Mucosa of stomach (tissue), 1 donor: Measurements from ENCODE around the gene CLK3.
"Not testable (repeated sequence)": the region's sequence is repeated elsewhere in the genome, so short reads cannot be mapped to it uniquely, and the experiment has no call there.

Experiments used
- H3K27me3 ChIP-seq: one replicate; pipeline ENCODE4 v1.7.0; 2013; ENCODE audit warnings: mild to moderate bottlenecking, low read length; ENCODE audit not compliant: control insufficient read depth, insufficient read depth
- H3K36me3 ChIP-seq: one replicate; pipeline ENCODE4 v1.7.0; 2013; ENCODE audit warnings: low read length; ENCODE audit not compliant: control insufficient read depth, insufficient read depth
- H3K4me1 ChIP-seq: one replicate; pipeline ENCODE4 v1.7.0; 2013; ENCODE audit warnings: mild to moderate bottlenecking, low read length; ENCODE audit not compliant: control insufficient read depth, insufficient read depth
- H3K4me3 ChIP-seq: one replicate; pipeline ENCODE4 v1.7.0; 2013; ENCODE audit warnings: low read length
- H3K9ac ChIP-seq: one replicate; pipeline ENCODE4 v1.7.0; 2013; ENCODE audit warnings: mild to moderate bottlenecking, low read length, moderate library complexity
- H3K9me3 ChIP-seq: one replicate; pipeline ENCODE4 v1.7.0; 2013; ENCODE audit warnings: mild to moderate bottlenecking, low read length, moderate library complexity; ENCODE audit not compliant: control insufficient read depth
- donor health status: Pancreatic carcinoma.

CLK3 gene

DNA sequence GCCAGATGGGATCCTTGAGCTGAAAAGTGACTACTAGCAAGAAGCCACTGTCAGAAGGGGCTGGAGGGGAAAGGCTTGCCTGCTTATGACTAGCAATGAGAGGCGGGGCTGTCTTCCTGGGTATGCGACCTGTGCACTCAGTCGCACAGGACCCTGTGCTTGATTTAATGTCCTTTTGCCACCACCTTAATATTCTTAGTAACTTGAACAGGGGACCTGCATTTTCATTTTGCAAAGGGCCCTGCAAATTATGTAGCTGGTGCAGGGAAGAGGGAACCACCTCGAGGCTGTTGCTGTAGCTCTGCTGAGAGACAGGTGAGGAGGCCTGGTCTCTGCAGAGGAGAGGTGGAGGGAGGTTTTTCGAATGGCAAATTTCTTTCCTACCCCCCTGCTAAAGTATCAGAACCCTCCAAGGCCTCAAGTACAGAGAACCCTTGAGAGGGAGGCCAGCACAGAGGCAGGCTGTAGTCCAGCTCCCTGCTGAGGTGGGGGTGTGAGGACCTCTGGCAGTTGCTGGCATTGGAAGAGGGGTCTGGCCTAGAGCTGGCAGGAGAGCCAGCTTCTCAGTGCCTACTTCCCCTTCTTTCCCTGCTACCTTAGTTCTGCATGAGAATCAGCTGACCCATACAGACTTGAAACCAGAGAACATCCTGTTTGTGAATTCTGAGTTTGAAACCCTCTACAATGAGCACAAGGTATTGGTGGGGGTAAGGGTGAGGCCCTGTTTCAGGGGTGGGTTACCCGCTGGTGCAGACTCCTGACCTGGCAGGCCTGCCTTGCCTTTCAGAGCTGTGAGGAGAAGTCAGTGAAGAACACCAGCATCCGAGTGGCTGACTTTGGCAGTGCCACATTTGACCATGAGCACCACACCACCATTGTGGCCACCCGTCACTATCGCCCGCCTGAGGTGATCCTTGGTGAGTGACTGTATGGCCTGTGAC is 11.4 kb downstream of the CLK3 start:
- Histone ChIP-seq H3K27me3 (no peaks in the 10 kb centered on the region), H3K4me1 (peaks cover 10% of the 10 kb centered on the region), H3K36me3 (peaks cover 53% of the 10 kb centered on the region), H3K9me3 (no peaks in the 10 kb centered on the region), H3K9ac (no peak overlapping the region), H3K4me3 (no peak overlapping the region)

DNA sequence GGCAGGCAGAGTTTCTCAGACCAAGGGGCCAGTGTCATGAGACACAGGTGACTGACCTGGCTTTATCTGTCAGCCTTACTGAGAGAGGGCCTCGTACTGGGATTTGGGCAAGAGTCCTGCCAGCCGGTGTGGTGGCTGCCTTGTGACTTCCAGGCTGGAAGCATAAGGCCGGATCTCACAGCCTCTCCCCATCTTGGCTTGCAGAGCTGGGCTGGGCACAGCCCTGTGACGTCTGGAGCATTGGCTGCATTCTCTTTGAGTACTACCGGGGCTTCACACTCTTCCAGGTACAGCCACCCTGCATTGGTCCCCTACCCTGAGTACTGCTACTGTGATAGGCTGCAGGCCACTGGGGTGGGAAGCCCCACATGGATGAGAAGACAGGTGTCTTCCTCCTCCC is 12.1 kb downstream of the CLK3 start:
- Histone ChIP-seq H3K4me3 (no peak overlapping the region), H3K9ac (no peak overlapping the region), H3K9me3 (no peaks in the 10 kb centered on the region), H3K4me1 (peaks cover 10% of the 10 kb centered on the region), H3K27me3 (no peaks in the 10 kb centered on the region), H3K36me3 (peaks cover 51% of the 10 kb centered on the region)

DNA sequence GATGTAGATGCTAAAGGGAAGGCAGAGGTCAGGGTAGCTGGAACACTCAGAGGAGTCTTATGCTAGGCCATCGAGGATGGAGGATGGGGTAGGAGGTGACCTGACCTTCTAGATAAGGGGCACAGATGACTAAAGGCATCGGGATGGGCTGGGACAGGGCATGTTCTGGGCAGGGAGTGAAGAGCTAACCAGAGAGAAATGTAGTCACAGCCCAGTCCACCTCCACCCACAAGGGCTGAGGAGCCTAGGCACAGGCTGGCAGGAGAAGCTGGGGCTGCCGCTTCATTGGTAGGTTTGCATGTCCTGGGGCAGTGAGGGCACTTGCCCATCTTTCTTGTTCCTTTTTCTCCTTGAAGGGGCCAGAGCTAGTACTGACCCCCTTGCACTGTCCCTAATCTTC is 12.6 kb downstream of the CLK3 start:
- H3K4me1 ChIP-seq = peaks cover 10% of the 10 kb centered on the region
- H3K36me3 ChIP-seq = peaks cover 51% of the 10 kb centered on the region
- H3K9ac ChIP-seq = no peak overlapping the region
- no peak overlapping the region for H3K4me3 ChIP-seq
- no peaks in the 10 kb centered on the region for H3K9me3 ChIP-seq
- no peaks in the 10 kb centered on the region for H3K27me3 ChIP-seq

DNA sequence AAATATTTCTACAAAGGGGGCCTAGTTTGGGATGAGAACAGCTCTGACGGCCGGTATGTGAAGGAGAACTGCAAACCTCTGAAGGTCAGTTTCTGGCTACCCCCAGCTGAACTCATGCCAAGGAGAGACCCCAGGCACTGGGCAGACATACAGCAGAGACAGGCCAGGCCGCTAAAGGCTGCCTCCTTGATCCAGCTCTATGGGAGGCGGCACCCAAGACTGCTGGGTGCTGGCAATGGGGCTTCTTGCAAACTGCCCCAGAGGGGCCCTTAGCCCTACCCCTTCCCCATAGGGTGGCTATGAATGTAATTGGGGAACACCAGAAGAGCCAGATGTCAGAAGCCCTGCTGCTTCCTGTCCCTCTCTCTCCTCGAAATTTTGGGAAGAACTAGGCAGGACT is 13.3 kb downstream of the CLK3 start:
- no peak overlapping the region for H3K4me3 ChIP-seq
- H3K9me3 ChIP-seq = no peaks in the 10 kb centered on the region
- peaks cover 2% of the 10 kb centered on the region for H3K4me1 ChIP-seq
- no peak overlapping the region for H3K9ac ChIP-seq
- H3K36me3 ChIP-seq = peaks cover 50% of the 10 kb centered on the region
- H3K27me3 ChIP-seq = no peaks in the 10 kb centered on the region

DNA sequence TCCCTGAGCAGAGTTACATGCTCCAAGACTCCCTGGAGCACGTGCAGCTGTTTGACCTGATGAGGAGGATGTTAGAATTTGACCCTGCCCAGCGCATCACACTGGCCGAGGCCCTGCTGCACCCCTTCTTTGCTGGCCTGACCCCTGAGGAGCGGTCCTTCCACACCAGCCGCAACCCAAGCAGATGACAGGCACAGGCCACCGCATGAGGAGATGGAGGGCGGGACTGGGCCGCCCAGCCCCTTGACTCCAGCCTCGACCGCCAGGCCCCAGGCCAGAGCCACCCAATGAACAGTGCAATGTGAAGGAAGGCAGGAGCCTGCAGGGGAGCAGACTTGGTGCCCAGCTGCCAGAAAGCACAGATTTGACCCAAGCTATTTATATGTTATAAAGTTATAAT is 14.1 kb downstream of the CLK3 start:
- H3K9me3 ChIP-seq, H3K4me1 ChIP-seq, H3K4me3 ChIP-seq, H3K27me3 ChIP-seq, H3K9ac ChIP-seq: not testable (repeated sequence)
- H3K36me3 ChIP-seq = peaks cover 43% of the 10 kb centered on the region

DNA sequence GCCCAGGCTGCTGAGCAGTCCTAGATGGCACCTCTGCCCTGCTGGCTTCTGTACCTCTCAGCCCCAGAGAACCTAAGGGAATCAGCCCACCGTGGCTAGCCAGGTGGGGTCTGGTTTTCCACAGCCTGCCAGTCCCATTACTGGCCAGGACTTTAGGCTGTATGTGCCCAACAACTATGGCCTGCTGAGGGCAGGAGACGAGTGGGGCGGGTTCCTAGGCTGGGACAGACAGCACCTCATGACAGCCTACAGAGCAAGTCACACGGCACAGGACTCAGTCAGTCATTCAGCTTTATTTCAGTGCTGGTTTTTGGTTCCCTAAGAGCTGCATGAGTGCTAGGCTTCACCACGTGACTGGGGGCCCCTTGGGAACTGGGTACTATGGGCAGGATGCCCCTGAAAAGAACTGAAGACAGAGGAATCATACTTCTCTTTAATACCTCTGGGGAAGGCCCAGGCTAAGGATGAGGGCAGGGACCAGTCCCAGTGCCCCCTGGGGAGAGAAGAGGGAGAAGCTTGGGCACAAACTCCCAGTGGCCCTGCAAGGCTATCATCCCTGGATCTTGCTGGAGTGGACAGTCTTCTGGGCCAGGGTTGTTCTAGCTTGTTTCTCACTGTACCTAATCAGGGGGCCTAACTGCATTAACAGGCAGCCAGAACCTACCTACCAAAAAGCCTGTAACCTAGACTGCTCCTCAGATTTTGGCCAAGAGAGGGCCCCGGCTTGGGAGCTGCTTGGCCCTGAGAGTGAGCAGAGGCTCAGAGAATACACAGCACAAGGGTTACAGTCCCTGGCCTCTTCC is 14.8 kb downstream of the CLK3 start:
- no peak overlapping the region for H3K4me3 ChIP-seq
- H3K36me3 ChIP-seq = peaks cover 38% of the 10 kb centered on the region
- H3K9ac ChIP-seq = no peak overlapping the region

DNA sequence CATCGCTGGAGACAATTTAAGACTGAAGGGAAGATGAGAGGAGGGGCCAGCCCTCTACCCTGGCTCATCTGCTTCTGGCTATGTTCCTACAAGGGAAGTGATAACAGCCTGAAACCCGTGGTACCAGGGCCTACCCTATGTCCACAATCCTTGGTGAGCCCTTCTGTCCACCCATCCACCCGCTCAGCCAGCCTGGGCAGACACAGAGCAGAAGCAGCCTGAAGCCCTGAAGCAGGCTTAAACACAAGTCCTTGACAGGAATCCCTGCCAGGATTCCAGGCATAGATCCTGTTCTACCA is 15.4 kb downstream of the CLK3 start:
- Histone ChIP-seq H3K36me3 (peaks cover 34% of the 10 kb centered on the region), H3K27me3 (no peaks in the 10 kb centered on the region), H3K9ac (no peak overlapping the region), H3K4me1 (no peaks in the 10 kb centered on the region), H3K4me3 (no peak overlapping the region), H3K9me3 (no peaks in the 10 kb centered on the region)

More for the DNA sequence above, 14.8 kb downstream of the CLK3 start:
- H3K4me1 ChIP-seq = no peaks in the 10 kb centered on the region
- H3K27me3 ChIP-seq = no peaks in the 10 kb centered on the region
- H3K9me3 ChIP-seq = no peaks in the 10 kb centered on the region

DNA sequence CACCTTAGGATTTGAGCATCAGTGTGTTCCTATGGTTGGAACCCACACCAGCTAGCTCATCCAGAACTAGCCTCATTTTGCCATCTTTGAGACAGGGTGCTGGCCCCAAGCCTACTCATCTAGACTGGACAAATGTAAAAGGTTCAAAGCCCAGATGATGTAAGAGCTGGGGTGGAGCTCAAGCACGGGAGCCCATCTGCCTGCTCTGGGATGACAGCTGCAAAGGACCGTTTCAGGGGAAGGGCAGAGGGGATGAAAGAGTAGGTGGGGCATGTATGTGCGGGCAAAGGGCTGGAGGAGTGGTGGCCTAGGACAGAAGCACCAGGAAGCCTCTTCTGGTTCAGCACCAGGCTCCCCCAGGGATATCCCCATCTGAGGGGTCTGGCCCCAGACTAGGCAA is 15.8 kb downstream of the CLK3 start:
- Histone ChIP-seq H3K9ac (no peak overlapping the region), H3K36me3 (peaks cover 31% of the 10 kb centered on the region), H3K4me1 (no peaks in the 10 kb centered on the region), H3K27me3 (no peaks in the 10 kb centered on the region), H3K4me3 (no peak overlapping the region), H3K9me3 (no peaks in the 10 kb centered on the region)

DNA sequence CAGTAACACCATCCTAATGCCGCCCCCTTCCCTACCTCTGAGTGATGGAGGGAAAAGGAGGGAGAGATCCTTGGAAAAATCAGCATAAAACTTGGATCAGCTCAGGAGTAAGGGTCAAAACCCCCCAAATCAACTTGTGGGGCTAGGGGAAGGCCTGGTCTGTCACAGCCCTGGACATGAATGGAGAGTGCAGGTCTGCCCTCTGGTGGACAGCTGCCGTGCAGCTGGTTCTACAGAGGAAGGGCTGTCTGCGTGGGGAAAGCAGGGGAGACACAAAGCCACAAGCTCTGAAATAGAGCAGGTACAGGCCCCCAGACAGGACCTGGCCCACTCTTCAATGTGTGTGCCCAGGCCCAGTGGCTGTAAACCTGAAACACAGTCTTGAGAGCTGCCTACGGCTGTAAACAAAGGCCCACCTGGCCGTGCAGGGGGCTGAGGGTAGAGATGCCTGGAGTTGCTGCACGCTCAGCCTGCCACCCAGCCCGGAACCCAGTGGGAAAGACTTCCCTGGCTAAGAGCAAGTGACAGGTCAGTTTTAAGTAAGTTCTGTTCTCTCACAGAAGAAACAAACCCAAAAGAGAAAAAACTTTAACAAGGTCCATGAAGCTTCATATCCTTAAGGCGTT is 16.4 kb downstream of the CLK3 start:
- Histone ChIP-seq H3K4me1 (no peaks in the 10 kb centered on the region), H3K4me3 (no peak overlapping the region), H3K9ac (no peak overlapping the region), H3K27me3 (no peaks in the 10 kb centered on the region), H3K36me3 (peaks cover 28% of the 10 kb centered on the region), H3K9me3 (no peaks in the 10 kb centered on the region)

DNA sequence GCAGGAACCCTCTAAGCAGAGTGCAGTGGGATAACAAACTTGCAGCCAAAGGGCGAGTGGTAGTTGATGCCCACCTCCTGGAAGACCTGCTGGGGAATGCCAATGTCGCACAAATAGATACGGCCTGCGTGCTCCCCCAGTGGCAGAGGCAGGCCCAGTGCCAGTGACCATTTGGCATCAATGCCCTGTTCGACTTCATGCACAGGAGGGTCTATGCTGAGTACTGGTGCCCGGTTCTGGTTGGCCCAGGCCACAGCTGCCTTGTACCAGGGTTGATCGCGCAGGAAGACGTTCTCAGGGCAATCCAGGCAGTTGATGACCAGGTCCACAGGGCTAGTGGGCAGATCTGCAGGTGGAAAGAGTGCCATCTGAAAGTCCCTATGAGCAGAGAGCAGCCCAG is 17.0 kb downstream of the CLK3 start:
- H3K27me3 ChIP-seq = no peaks in the 10 kb centered on the region
- no peak overlapping the region for H3K9ac ChIP-seq
- H3K9me3 ChIP-seq = no peaks in the 10 kb centered on the region
- H3K36me3 ChIP-seq = peaks cover 28% of the 10 kb centered on the region
- H3K4me1 ChIP-seq = no peaks in the 10 kb centered on the region
- no peak overlapping the region for H3K4me3 ChIP-seq

DNA sequence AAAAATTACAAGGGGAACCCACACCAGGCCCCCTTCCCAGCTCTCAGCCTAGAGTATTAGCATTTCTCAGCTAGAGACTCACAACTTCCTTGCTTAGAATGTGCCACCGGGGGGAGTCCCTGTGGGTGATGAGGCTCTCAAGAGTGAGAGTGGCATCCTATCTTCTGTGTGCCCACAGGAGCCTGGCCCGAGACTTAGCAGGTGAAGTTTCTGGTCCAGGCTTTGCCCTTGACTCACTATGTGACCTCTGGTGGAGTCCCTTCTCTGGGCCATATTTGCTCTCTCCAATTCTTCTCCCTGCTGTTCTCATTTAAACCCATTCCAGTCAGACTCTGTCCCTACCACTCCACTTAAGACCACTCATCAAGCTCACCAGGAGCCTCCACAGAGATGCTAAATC is 18.1 kb downstream of the CLK3 start:
- H3K4me3 ChIP-seq = no peak overlapping the region
- H3K27me3 ChIP-seq = no peaks in the 10 kb centered on the region
- no peak overlapping the region for H3K9ac ChIP-seq
- H3K36me3 ChIP-seq = peaks cover 27% of the 10 kb centered on the region
- no peaks in the 10 kb centered on the region for H3K9me3 ChIP-seq
- H3K4me1 ChIP-seq = no peaks in the 10 kb centered on the region

DNA sequence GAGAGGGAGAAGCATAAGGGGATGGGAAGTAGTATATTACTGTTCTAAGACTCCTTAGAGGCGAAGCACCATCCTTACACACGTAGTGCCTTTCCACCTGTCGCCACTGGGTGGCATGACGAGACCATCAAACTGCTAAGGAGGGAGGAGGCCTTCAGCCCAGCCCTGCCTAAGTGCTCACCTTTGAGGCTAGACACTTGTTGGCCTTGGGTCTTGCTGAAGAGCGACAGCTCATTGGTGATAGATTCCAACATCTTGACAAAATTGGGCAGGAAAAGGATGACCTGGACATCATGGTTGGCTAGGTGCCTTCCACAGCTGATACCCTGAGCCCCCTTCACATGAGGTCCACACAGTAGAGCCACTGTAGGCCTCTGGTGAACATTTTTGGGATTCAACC is 19.6 kb downstream of the CLK3 start:
- no peaks in the 10 kb centered on the region for H3K27me3 ChIP-seq
- peaks cover 22% of the 10 kb centered on the region for H3K36me3 ChIP-seq
- H3K9ac ChIP-seq = no peak overlapping the region
- no peaks in the 10 kb centered on the region for H3K9me3 ChIP-seq
- no peak overlapping the region for H3K4me3 ChIP-seq
- no peaks in the 10 kb centered on the region for H3K4me1 ChIP-seq
